Stimulated activated CD4-positive, alpha-beta T cell treated with anti-CD3 and anti-CD28 coated beads, Interleukin-4, amount 100 ng/mL, for 24 hours (primary cell): ENCODE results near the gene ATP6V0A1.
"Not testable (repeated sequence)": the region's sequence is repeated elsewhere in the genome, so short reads cannot be mapped to it uniquely, and the experiment has no call there.

ENCODE experiments used
- DNase-seq: peaks from one replicate; pipeline ENCODE4 v3.0.0-alpha.2; 2020

The ATP6V0A1 gene

DNA sequence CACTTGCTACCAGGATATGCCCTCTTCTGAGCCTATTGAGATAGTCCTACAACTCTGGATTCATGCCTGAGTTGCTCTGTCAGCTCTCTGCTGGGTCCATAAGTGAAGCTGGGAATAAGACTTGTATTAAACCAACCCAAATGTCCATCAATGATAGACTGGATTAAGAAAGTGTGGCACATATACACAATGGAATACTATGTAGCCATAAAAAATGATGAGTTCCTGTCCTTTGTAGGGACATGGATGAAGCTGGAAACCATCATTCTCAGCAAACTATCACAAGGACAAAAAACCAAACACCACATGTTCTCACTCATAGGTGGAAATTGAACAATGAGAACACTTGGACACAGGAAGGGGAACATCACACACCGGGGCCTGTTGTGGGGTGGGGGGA lies 19.1 kb downstream of the ATP6V0A1 start:
- DNase-seq, result not testable (repeated sequence)

DNA sequence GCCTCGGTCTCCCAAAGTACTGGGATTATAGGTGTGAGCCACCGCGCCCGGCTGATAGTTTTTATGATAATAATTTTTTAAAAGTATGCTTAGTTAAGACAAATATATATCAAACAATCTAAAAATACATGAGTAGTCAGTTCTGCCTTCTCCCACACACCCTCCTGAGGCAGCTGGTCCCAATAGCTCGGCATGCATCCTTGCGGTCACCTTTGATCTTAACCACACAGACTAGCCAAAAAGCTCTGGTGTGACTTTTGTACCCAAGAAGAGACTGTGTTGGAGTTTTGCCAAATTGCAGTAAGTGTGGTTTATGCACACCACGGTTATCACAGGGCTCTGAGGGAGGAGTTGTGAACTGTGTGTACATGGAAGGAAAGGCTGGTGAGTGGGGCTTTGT lies 25.6 kb downstream of the ATP6V0A1 start:
- peak; percentile 78 for DNase-seq

DNA sequence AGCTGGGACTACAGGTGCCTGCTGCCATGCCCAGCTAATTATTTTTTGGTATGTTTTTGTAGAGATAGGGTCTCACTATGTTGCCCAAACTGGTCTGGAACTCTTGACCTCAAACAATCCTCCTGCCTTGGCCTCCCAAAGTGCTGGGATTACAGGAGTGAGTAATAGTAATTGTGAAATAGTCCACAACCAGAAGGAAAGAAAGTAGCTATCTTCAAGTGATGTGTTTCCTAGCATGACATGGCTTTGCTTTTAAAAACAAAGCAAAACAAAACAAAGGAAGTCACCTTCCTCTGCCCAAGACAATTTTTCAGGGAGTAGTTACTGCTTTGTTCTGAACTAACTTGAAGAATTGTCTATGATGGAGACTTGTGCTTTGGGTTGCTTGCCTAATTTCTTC lies 27.0 kb downstream of the ATP6V0A1 start:
- DNase-seq, result no peak

DNA sequence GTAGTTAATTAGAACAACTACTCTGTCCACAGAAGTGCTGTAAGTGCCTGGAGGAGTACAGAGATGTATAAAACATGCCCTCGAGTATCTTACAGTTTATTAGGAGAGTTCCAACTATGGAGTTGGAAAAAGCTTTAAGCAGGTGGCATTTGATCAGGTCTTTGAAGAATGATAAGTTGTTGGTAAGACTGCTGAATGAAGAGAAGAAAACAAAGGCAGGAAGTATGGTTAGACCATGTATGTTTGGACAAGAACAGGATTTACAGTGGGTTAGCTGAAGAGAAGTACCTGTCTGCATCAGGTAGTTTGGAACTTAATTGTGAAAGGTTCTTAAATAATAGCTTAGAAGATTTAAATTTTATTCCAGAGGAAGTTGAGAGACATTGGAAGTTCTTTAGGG lies 29.4 kb downstream of the ATP6V0A1 start:
- no peak for DNase-seq

DNA sequence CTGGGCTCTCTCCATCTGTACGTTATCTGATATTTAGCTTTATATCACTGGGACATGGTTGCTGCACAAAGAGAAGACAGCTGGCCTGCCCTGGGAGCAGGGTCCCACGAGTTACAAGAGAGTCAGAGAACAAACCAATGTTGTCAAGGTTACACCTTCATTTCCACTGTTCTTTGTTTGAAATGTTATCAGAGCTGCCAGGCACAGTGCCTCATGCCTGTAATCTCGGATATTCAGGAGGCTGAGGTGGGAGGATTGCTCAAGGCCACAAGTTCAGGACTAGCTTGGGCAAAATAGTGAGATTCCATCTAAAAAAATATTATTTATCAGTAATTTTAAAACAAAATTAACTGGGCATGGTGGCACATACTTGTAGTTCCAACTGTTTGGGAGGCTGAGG lies 34.6 kb downstream of the ATP6V0A1 start:
- no peak for DNase-seq

DNA sequence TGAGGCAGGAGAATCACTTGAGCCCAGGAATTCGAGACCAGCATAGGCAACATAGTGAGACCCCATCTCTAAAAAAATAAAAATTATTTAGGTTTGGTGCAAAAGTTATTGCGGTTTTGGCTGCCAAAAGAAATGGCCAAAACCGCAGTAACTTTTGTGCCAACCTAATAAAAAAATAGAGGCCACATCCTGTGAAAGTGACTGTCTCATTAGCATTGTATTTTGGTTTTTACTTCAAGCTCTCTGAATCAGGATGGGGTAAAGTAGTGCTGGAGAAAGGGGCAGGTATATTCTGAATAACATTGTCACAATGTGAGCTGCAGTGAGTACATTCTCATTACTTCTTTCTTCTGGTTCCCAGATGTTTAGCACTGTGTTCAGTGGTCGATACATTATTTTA lies 36.0 kb downstream of the ATP6V0A1 start:
- DNase-seq, result no peak

DNA sequence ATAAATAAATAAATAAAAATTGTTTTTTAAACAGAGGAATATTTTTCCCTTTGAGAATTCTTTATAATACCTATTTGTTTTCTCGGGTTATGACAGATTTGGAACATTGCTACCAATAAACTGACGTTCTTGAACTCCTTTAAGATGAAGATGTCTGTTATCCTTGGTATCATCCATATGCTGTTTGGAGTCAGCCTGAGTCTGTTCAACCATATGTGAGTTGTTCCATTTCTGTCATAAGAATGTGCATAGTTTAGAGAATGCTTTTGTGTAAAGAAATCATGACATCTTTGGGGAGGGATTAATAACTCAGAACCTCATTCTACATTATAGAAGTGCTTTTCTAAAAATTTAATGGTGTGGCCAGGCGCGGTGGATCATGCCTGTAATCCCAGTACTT lies 40.1 kb downstream of the ATP6V0A1 start:
- no peak for DNase-seq

DNA sequence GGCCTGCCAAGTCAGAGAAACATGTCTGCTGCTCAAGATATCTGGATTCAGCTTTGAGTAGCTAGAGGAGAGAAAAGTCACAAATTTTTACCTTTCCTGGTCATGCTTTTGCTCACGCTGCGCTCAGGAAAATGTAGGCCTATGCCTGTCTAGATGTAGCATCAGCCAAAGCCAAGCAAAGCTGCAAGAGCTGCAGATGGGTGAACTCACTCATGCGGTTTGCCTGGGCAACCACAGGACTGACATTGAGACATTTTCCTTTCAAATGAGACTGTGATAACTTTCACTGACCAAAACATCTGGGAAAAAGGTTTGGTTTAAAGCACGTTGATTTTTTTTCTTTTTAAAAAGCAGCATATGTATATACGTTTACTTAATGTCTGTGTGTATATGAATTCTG lies 43.4 kb downstream of the ATP6V0A1 start:
- no peak for DNase-seq

DNA sequence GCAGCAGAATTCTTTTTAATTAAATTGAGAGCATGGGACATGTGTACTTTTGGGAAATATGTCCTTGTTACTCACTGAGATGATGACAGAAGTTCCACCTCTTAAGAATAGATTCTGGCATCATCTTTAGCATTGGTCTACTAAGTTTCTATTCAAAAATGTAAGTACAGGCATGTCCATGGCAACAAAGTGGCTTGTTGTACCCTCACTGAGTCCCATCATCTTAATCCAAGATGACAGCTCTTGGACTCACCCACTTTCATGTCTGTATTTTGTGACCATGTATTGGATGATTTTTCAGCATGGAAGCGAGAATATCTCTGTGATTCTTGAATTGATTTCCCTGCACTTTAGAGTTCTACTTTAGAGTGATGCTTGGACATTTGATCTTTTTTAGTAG lies 44.2 kb downstream of the ATP6V0A1 start:
- DNase-seq, result no peak

DNA sequence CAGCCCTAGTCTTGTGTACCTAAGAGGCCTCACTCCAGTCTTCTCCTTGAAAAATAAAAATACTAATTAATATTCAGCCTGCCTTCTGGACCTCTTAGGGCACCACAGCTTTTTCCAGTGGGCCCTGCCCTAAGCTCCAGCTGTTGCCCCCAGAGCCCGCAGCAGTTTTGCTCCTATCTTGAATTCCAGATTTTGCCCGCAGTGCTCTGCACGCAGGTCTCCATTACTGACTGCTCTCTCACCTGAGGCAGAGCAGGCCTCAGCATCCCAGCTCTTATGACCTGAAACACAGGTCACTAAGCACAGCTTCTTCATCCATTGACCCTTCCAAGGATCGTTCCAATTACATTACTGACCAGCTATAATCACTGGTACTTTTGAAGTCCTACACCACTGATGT lies 49.0 kb downstream of the ATP6V0A1 start:
- DNase-seq, result no peak

DNA sequence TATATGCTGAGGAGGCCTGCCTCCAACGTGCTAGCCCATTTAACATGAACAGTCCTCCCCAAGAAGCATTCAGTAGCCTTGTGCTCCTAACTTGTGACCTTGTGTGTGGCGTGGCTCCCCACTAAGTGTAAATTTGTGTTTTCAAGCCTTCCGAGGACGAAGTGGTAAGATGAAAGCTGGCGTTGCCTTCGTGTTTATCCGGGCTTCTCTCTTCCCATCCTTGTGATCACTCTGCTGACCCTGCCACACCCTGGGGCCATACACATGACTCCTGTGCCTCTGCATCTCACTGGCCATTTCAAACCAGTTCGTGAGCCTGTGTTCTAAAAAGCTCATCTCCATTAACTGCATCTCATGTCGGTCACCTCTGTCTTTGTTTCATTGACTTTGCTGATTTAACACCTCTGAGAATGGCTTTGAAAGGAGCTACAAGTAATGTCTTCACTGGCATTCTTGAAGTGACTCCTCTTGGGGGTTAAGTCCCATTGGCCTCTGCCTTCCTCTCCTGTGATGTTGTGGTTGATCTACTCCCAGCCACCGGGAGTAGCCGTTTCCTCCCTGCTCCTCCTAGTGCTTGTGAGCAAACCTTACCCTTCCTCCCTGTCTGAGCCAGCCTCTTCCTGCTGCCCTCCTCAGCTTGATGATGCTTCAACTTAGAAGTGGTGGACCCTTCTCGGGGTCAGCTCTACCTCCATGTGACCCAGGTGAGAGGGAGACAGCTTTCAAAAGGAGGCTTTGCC lies 49.9 kb downstream of the ATP6V0A1 start:
- no peak for DNase-seq

DNA sequence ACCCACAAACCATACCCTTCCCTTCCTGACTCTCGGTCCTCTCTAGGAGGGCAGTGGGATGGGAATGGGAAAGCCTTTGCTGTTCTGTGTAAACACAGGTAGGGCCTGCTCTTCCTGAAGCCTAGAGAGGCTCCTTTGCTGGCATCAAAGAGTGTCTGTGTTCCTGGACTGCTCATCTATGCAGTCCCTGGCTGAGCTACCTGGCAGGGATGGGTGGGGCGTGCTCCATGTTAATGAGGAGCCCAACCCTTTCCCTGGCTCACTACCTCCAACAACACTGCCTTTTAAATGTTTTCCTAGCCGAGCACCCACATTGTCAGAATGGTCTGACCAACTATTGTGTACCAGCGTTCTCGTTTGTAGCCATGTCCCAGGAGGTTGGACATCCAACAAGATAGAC lies 50.7 kb downstream of the ATP6V0A1 start:
- DNase-seq, result no peak

DNA sequence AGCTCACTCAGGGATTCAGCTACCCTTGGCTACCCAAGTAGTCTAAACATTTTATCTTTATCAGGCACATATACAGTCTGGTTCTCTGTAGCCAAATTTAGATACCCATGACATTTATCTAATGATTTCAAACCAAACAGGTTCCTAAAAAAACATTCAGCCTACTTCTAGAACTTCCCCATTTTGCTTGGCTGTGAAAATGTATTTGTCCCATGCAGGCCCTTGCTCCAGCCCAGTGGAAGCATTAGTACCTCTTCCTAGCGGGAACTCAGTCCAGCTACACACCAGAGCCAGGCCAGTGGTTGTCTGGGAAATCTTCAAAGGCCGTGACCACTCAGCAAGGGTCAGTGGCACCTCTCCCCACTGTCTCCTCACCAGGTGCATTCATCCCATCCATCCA lies 51.2 kb downstream of the ATP6V0A1 start:
- DNase-seq, result no peak

DNA sequence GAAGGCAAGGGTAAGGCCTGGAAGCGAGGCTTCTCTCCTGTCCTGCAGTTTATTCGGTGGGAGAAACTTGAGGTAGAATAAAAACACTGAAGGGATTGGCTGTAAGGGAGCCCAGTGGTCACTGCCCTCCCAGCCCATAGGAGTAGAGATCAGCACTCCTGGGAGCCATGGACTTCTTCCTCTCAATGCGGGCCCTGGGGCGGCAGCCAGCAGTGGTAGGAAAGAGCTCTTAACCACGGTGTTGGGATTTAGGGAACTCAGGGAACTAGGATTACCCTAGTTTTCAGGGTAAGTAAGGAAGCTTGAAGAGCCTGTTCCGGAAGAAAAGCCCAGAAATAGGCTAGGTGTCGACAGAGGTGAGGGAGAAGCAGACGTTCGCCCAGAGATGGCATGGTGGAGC lies 53.6 kb downstream of the ATP6V0A1 start:
- no peak for DNase-seq

DNA sequence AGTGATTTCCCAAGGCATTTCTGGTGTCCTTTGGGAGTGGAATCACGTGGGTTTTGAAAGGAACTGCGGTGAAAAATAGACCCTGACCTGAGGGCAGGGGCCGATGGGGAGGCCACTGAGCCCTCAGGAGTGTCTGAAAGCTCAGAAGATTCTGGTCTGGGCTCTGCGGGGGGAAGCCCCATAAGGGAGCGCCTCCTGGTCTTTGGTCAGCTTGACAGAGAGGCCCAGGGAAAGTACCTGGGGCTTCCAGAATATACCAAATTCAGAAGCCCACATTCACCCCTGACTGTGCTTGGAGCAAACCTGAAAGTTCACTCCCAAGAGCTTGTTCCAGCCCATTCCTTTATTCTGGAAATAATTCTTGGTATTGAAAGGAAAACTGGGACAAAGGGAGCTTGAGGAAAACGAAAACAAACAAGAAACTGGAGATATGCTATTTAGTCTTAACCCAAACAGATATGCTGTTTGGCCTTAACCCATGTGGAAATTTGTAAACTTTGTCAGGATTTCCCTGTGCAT lies 54.1 kb downstream of the ATP6V0A1 start:
- DNase-seq, result no peak

DNA sequence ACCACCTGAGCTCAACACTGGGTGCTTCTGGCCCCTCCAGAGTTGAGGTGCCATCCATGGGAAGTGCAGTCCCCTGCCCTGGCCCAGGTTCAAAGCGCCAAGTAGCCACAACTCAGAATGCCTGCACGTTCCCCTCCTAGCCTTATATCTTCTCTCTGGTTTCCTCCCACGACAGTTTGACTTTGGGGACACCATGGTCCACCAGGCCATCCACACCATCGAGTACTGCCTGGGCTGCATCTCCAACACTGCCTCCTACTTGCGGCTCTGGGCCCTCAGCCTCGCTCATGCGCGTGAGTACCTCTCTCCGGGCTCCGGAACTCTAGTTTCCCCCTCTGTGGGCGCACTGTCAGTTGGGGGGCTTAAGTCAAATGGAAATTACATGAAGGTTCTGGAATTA lies 55.0 kb downstream of the ATP6V0A1 start:
- DNase-seq, result no peak

DNA sequence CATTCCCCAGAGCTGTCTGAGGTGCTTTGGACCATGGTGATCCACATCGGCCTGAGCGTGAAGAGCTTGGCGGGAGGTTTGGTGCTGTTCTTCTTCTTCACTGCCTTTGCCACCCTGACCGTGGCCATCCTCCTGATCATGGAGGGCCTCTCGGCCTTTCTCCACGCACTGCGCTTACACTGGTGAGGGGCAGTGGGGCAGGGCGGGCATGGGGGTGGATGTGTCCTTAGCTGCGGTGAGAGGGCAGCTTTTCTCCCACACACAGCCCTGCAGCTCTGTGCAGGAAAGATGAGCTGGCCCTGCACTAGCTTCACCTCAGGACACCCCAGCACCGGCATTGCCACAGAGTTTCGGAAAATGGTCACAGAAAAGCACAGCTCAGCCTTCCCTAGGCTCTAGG lies 55.6 kb downstream of the ATP6V0A1 start:
- no peak for DNase-seq

DNA sequence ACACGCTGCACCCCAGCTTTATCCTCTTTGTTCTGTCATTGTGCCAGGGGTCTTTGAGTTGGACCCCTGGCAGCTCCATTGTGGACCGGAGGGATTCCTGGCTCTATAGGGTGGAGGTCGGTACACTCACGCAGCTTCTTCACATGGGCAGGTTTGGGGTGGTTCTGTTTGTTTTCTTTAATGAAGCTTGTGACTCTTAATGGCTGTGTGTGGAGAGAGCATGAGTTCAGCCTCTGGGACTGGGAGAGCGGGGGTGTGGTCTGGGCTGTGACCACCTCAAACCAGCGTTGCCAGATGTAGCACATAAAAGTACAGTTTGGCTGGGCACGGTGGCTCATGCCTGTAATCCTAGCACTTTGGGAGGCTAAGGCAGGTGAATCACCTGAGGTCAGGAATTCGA lies 56.2 kb downstream of the ATP6V0A1 start:
- no peak for DNase-seq

DNA sequence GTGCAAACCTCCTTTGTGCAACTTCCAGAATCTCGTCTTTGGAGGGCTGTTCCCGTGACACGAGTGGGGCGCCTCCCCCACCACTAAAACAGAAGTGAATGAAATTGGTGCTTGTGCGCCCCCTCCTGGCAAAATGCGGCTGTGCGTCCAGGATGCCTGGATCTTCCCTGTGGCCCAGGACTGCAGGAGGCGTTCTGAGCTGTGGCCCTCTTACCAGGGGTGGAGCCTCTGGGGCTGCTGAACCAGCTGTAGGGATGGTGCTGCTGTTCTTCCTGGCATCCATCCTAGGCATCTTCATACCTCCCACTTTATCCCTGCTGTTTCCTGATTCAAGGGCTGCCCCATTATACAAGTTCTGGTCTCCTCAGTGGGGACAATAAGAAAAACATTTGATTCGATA lies 58.8 kb downstream of the ATP6V0A1 start:
- peak; percentile 85 for DNase-seq

DNA sequence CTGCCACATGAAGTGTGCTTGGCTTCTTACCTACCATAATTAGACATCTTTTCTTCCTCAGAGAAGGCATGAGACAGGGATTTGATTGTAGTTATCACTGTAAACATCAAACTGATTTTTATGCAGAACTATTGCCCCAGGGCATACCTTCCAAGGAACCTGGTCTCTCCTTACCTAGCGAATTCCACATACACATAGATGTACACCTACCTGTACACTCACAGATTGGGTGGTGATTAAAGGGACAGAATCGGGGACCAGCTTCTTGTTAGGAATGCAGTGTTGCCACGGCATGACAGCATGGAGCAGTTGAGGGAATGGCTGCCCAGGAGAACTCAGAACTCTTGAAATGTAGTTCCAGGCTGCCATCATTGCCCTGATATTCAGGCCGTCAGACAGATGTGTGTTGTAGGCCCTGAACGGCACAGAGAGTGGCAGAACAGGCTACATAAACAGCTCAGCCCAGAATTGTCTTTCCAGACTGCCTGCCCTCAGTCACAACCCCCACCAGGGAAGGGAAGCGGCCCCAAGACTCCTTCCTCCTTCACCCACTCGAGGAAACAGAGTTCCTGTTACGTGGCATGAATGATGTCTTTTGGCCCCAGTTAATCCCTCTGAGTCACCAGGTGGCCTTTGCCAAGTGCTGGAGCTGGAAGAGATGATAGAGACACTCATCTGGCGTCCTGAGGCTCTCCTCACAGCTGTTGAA lies 59.5 kb downstream of the ATP6V0A1 start:
- DNase-seq, result no peak

DNA sequence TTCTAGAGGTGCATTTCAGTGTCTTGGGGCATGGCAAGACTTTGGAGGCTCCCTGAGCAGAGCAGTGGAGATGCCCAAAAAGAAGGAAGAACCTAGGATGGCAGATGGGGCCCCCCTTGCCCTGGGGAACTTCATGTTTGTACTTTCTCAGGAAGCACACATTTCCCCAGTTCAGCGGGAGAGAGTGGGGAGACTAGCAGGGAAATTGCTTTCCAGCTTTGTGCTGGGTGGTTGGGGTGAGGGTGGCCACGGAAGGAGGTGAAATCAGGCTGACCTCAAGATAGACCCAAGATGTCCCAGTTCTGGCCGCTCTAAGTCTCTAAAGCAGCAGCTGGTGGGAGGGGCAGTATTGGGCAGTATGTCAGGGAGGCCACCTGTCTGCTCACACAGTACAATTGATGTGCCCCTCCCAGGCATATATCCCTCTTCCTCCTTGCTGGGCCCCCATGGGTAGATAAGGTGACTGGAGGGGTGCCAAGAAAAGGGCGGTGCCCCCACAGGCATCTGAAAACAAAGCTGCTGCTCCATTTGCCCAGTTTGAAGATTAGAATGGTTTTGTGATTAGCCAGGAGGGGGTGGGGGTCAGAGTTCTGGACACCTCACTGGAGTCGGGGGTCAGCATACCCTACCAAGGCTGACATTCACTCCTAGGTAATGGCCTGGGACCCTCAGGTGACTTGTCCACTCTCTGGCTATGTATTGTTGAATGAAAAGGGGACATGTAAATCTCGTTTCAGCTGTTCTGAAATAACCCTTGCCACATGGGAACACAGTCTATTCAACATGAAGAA lies 60.3 kb downstream of the ATP6V0A1 start:
- no peak for DNase-seq

DNA sequence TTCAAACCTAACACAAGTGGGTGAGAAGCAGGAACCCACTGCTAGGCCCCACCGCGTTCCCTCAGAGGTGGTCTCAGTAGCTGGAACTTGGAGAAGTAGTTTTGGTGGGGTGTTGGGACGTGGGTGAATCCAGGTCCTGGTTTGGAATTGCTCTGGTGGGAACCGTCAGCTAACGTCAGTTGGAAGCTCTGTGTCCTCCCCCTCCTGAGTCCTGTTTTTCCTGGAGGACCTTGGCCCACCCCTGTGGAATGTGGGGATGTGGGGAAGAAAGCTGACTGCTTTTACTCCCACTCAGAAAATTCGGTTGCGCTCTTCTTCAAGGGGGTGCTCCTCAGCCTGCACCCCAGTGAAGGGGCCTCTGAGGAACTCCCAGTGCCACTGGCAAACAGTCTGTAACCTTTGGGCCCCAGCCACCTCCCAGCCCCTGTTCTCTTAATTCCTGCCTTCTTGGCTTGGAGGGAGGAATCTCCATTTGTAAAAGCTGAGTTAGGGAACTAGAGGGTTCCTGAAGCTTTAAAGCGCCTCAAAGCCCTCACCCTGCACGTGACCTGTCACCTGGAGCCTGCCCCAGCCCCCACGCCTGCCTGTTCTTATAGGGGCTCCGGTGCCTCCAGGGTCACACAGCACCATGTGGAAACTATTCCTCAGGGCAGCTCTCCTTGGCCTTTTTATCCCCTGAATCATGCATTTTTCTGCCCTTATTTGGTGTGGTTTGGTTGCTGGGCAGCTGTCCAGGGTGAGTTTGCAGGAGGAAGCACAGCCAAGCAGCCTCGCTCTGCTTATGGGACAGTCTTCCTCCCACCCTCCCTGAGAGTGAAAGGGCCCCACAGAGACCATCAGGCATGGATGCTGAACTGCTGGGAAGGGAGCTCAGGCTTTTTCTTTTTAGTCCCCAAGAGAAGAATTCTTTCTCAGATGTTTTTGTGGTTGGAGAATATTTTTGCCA lies 61.1 kb downstream of the ATP6V0A1 start:
- no peak for DNase-seq

DNA sequence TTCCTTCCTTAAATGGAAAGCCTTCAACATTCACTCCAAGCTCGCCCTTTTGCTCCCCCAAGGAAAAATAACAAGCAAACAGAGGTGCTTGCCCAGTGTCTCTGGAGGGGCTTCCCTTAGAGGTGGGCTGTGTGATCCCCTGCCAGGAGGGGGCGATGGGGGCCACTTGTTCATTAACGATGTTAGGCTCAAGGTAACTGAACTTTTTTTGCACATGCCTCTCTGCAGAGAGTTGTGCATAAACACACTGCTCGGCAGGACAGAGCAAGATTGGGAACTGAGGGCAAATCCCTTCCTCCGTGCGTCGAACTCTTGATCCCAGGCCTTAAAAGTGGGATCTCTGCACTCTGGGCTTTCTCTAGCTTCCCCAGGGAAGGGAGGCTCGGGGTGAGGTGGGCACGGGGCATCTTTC lies 61.9 kb downstream of the ATP6V0A1 start:
- no peak for DNase-seq
